Activated T-cell treated with anti-CD3 and anti-CD28 coated beads for 1 hour (primary cell): Measurements from ENCODE around the gene ITPR1.
"Not testable (repeated sequence)": the region's sequence is repeated elsewhere in the genome, so short reads cannot be mapped to it uniquely, and the experiment has no call there.

Experiments
- DNase-seq: peaks from one replicate; pipeline ENCODE4 v3.0.0-alpha.2; 2020; ENCODE audit warnings: low read depth

ITPR1 gene

DNA sequence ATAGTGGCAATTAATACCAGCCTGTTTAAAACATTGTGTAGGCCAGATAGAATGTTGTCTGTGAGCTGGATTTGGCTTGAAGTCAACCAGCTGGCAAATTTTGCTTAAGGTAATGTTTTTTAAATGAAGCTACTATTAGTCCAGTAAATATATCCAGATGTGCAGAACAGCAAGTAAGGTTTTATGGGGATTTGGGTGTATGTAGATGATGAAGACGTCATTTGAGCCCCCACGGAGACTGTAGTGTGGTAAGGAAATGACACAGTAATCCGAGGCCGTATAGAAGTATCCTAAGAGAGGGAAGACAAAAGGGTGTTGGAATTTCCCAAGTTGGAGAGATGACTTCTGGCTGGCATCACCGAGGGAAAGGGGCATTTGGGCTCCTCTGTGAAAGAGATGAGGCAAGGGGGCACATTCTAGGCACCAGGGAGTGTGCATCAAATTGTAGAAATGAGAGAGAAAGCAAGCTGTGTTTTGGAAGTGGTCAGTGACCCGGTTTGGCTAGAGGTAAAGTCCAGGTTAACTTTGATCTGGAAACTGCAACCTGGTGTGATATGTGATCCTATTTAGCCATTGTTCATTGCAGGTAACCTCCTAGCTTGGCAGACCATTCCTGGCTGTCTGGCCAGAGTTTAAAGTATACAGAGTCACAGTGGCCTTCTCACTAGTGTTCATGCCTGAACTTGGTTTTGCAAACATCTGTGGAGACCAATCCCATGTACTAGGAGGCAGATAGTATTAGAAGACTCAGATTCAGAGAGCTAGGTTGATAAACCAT, 104.2 kb downstream of the ITPR1 start:
- DNase-seq = no peak

DNA sequence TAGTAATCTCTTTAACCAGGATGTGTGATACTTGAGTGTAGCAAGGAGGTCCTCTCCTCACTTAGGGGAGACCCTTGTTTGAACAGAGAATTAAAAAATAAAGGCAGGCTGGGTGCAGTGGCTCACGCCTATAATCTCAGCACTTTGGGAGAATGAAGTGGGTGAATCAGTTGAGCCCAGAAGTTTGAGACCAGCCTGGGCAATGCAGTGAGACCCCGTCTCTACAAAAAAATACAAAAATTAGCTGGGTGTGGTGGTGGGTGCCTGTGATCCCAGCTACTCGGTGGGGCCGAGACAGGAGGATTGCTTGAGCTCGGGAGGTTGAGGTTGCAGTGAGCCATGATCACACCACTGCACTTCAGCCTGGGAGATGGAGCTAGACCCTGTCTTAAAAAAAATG, 105.1 kb downstream of the ITPR1 start:
- DNase-seq = not testable (repeated sequence)

GRCh38 chr3:4599612-4600011, 106.5 kb downstream of the ITPR1 start:
- DNase-seq = no peak

DNA sequence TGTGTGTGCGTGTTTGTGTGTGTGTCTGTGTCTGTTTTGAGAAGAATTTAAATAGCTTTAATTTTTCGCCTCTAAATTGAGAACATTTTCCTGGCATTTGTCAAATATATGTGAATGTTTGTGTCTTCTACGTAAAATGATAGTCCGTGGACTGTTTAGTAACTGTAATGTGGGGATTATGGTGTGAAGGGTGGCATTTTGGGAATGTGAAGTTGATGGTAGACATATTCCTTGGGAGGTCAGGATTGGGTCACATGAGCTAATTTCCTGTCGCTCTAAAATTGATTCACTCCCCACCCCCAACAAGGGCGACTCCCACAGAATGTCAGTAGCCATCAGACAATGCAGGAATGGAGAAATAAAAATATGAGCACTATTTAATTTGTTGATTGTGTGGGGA, 107.3 kb downstream of the ITPR1 start:
- DNase-seq = no peak

DNA sequence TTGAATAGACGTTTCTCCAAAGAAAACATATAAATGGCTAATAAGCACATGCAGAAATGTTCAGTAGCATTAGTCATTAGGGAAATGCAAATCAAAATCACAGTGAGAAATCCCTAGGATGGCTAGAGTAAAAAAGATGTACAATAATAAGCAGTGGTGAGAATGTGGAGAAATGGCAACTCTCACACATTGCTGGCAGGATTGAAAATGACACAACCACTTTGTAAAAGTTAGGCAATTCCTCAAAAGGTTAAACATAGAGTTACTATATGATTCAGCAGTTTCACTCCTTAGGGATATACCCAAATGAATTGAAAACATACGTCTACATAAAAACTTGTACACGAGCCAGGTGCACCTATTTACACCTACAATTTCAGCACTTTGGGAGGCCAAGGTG, 108.7 kb downstream of the ITPR1 start:
- no peak for DNase-seq

DNA sequence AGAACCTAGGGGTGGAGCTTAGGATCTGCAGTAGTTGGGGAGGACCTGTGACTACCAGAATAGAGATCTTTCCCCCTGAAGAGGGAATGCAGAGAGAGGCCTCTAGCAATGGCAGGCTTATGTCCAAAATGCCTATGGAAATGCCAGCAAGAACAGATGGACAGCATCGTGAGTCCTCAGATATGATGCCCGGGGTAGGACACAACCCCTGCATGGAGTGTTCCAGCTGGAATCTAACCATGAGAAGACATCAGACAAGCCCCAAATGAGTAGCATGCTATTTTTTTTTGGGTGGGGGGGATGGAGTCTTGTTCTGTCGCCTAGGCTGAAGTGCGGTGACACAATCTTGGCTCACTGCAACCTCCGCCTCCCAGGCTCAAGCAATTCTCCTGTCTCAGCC, 111.5 kb downstream of the ITPR1 start:
- no peak for DNase-seq

- DNase-seq = no peak
Measured at GRCh38 chr3:4606911-4607310, 113.8 kb downstream of the ITPR1 start.

- DNase-seq = no peak
Measured at GRCh38 chr3:4613366-4613765, 120.2 kb downstream of the ITPR1 start.

DNA sequence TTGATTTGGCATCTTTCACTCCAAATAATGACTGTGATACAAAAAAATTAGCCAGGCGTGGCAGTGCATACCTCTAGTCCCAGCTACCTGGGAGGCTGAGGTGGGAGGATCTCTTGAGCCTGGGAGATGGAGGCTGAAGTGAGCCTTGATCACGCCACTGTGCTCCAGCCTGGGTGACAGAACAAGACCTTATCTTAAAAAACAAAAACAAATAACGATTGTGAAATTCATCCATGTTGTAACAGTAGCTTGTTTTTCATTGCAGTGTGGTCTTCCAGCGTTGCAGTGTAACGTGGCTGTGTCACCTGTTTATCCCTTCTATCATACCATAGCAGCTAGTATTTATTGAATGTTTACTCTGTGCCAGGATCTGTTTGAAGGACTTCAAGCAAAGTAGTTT, 120.9 kb downstream of the ITPR1 start:
- no peak for DNase-seq

- DNase-seq = no peak
Measured at GRCh38 chr3:4614927-4615326, 121.8 kb downstream of the ITPR1 start.

DNA sequence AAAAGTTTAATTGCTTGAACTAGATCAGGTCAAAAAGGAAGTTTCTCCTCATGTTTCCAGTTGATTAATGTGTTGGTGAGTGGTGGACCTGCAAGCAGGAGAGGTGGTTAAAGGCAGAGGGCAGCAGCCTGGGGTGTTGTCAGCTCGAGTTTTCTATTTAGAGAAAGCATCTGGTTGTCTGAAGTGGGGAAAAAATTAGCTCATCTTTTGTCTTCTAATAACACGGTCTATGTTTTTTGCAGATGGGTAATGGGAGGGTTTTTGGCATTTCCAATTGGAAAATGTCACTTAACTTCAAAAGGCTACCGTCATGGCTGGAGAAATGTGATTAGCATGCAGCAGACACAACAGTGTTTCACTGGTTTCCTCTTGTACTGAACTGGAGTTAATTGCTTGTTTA, 122.6 kb downstream of the ITPR1 start:
- DNase-seq = no peak

DNA sequence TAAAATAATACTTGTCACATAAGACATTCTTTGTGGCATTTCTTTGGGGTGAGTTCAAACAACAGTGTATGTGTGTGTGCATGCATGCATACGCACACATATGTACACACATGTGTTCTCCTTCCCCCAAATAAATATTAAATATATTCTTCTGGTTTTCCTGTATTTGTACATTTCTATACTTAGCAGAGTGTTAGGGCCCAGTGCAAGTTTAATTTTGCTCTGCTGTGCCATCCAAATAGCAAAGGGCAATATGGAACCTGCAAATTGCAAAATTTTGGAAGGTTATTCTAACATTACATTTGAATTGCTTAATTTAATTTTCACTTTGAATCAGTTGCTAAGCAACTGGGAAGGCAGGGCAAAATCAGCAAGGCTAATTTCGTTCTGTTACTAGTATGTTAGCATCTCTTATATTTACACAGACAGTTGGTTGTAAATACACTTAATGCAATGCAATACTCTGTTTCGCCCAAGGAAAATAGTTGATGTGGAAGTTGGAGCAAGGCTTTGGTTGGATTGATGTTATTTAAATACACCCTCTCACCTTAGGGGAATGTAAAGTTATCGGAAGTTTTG, 130.4 kb downstream of the ITPR1 start:
- no peak for DNase-seq

GRCh38 chr3:4627651-4628375, 134.7 kb downstream of the ITPR1 start:
- DNase-seq = no peak

DNA sequence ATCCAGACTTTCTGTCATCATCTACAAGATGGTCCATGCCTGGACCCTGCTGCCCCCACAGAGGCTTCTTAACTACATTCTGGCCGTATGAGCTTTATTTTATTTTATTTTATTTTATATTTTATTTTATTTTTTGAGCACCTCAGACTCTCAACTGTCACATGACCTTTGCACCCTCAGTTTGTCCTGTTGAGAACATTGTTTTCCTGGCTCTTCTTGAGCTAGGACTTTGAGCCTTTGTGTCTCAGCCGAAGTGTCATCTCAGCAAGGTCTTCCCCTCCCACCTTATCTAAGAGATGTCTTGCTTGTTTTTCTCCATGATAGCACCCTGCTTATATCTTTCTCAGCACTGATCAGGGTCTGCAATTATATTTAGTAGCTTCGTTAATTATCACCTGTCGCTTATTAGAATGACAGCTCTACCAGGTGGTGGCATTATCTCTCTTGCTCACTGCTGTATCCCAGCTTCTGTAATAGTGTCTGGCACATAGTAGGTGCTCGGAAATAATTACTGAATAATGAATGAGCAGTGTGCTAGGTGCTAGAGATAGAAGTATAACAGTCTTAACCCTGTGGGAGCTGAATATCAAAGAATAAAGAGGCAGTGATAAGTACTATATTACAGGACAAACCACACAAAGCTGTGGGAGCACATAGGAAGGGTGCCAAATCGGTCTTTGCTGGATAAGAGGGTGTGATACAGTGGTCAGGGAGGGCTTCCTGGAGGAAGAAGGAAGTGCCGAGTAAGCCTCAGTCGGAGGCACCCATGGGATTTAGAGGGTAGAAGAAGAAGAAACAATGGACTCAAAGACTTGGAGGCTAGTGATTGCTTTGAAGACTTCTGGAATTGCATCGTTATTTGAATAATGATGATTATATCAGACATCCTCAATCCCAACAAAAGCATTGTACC, 136.2 kb downstream of the ITPR1 start:
- no peak for DNase-seq

- DNase-seq = no peak
Measured at GRCh38 chr3:4633078-4634004, 140.2 kb downstream of the ITPR1 start.

GRCh38 chr3:4634894-4635293, 141.7 kb downstream of the ITPR1 start:
- DNase-seq = no peak

DNA sequence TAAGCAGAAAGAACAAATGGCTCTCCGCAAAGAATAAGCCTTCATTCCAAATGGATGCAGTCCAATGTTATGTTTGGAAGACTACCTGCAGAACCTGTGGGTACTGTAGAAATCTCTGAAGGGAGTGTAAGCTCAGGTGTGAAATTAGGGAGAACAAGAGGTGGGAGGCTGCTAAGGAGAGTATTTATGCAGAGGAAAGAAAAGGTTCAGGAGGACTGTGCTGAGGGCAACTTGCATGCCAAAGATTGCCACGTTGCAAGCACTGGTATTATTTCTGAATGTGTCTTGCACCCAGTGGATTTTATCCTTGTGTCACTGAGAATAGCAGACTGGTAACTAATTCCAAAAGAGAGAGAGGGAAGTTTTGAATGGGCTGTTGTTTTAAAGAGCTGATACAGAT, 144.1 kb downstream of the ITPR1 start:
- no peak for DNase-seq

- DNase-seq = no peak
Measured at GRCh38 chr3:4641863-4642563, 148.9 kb downstream of the ITPR1 start.

- DNase-seq = no peak
Measured at GRCh38 chr3:4642611-4643010, 149.5 kb downstream of the ITPR1 start.

DNA sequence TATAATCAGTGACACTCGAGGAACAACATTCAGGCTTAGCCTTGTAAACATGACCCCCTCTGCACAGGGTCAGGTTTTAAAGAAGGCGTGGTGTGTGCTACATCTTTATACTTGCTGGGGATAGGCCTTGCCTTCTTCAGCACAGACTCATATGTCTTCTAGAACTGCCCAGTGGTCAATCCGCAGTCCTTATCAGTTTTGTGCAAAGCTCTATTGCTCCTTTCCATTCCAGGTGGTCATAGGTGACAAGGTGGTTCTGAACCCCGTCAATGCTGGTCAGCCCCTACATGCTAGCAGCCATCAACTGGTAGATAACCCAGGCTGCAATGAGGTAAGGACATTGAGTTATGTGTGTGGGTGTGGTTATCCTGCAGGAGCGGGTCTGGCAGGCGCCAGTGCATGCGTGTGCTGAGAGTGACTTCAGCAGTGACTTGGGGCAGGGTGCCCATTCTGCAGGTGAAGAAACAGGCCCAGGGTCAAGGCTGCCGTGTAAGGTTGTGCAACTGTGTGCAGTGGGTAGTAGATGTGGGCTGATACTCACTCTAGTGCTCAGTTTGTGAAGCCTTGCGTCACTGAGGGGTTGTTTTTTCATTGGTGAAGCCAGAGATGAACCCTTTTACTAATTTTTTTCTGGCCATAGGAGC, 150.9 kb downstream of the ITPR1 start:
- DNase-seq = no peak
